SK-N-SH treated with all-trans-retinoic acid at 6 μM for 48 hours (cell line): ENCODE measurements around the gene SHCBP1L.

ENCODE experiments used
- ATAC-seq: fragments of 200-7000 bp; cut with Tn5 transposase; 3 replicates; pipeline ENCODE4 v1.9.1; 2020; ENCODE audit warnings: mild to moderate bottlenecking, moderate library complexity
- ARNTL ChIP-seq: fragments of 450-650 bp; formaldehyde crosslinking; IDR thresholded peaks from 2 replicates; pipeline ENCODE4 v1.5.0; 2020; ENCODE audit warnings: low read depth, mild to moderate bottlenecking, moderate library complexity, borderline replicate concordance
- BACH2 ChIP-seq: fragments of 250-450 bp; sonication (Bioruptor Pico); IDR thresholded peaks from 2 replicates; pipeline ENCODE4 v1.9.0; 2021; ENCODE audit warnings: mild to moderate bottlenecking, borderline replicate concordance
- CREB5 ChIP-seq: fragments of 250-450 bp; sonication (Bioruptor Pico); IDR thresholded peaks from 2 replicates; pipeline ENCODE4 v1.5.1; 2020; ENCODE audit warnings: low read depth, mild to moderate bottlenecking, moderate library complexity
- CSDC2 ChIP-seq: fragments of 250-450 bp; sonication (Bioruptor Pico); IDR thresholded peaks from 2 replicates; pipeline ENCODE4 v1.5.0; 2020; ENCODE audit warnings: mild to moderate bottlenecking, moderate library complexity
- CSRNP3 ChIP-seq: fragments of 250-450 bp; sonication (Bioruptor Pico); IDR thresholded peaks from 2 replicates; pipeline ENCODE4 v1.5.1; 2021; ENCODE audit warnings: mild to moderate bottlenecking, moderate library complexity
- ESRRG ChIP-seq: fragments of 250-450 bp; sonication (Bioruptor Pico); IDR thresholded peaks from 2 replicates; pipeline ENCODE4 v1.6.1; 2021; ENCODE audit warnings: mild to moderate bottlenecking
- GLIS3 ChIP-seq: fragments of 250-450 bp; sonication (Bioruptor Pico); IDR thresholded peaks from 2 replicates; pipeline ENCODE4 v1.5.0; 2020; ENCODE audit warnings: mild to moderate bottlenecking, moderate library complexity
- ISL1 ChIP-seq: fragments of 250-450 bp; sonication (Bioruptor Pico); IDR thresholded peaks from 2 replicates; pipeline ENCODE4 v2.1.2; 2022; ENCODE audit warnings: mild to moderate bottlenecking, moderate library complexity
- OSR1 ChIP-seq: fragments of 250-450 bp; sonication (Bioruptor Pico); IDR thresholded peaks from 2 replicates; pipeline ENCODE4 v1.8.0; 2022; ENCODE audit warnings: moderate library complexity, mild to moderate bottlenecking, inconsistent platforms
- PPARA ChIP-seq: fragments of 250-450 bp; sonication (Bioruptor Pico); IDR thresholded peaks from 2 replicates; pipeline ENCODE4 v1.5.0; 2020; ENCODE audit warnings: mild to moderate bottlenecking, borderline replicate concordance
- RARB ChIP-seq: fragments of 250-450 bp; sonication (Bioruptor Pico); IDR thresholded peaks from 2 replicates; pipeline ENCODE4 v1.8.0; 2021; ENCODE audit warnings: mild to moderate bottlenecking, moderate library complexity
- SNAI2 ChIP-seq: fragments of 250-450 bp; sonication (Bioruptor Pico); IDR thresholded peaks from 2 replicates; pipeline ENCODE4 v1.5.0; 2020; ENCODE audit warnings: mild to moderate bottlenecking, moderate library complexity
- TCF4 ChIP-seq: fragments of 250-450 bp; sonication (Bioruptor Pico); IDR thresholded peaks from 2 replicates; pipeline ENCODE4 v1.8.0; 2021; ENCODE audit warnings: mild to moderate bottlenecking, moderate library complexity, borderline replicate concordance
- TOX ChIP-seq: fragments of 250-450 bp; sonication (Bioruptor Pico); IDR thresholded peaks from 2 replicates; pipeline ENCODE4 v1.8.0; 2021; ENCODE audit warnings: mild to moderate bottlenecking, moderate library complexity, borderline replicate concordance
- ZC3H10 ChIP-seq: fragments of 250-450 bp; sonication (Bioruptor Pico); IDR thresholded peaks from 2 replicates; pipeline ENCODE4 v1.5.1; 2021; ENCODE audit warnings: mild to moderate bottlenecking, moderate library complexity
- ZFP3 ChIP-seq: fragments of 250-450 bp; sonication (Bioruptor Pico); IDR thresholded peaks from 2 replicates; pipeline ENCODE4 v1.5.0; 2020; ENCODE audit warnings: mild to moderate bottlenecking, moderate library complexity
- ZFP30 ChIP-seq: fragments of 450-650 bp; formaldehyde crosslinking; IDR thresholded peaks from 2 replicates; pipeline ENCODE4 v1.5.0; 2022; ENCODE audit warnings: mild to moderate bottlenecking, moderate library complexity
- ZNF565 ChIP-seq: fragments of 450-650 bp; formaldehyde crosslinking; conservative IDR thresholded peaks from 2 replicates; pipeline ENCODE4 v1.5.0; 2020; ENCODE audit warnings: low read depth, mild to moderate bottlenecking, moderate library complexity
- ZNF70 ChIP-seq: fragments of 450-650 bp; formaldehyde crosslinking; IDR thresholded peaks from 2 replicates; pipeline ENCODE4 v1.5.0; 2020; ENCODE audit warnings: mild to moderate bottlenecking, moderate library complexity
- ZNF8 ChIP-seq: fragments of 450-650 bp; formaldehyde crosslinking; IDR thresholded peaks from 2 replicates; pipeline ENCODE4 v1.5.0; 2020; ENCODE audit warnings: mild to moderate bottlenecking, moderate library complexity
- TF ChIP-seq, protein P1 (sequence below): fragments of 250-450 bp; sonication (Bioruptor Pico); IDR thresholded peaks from 2 replicates; pipeline ENCODE4 v1.5.0; 2020; ENCODE audit warnings: mild to moderate bottlenecking, moderate library complexity
- TF ChIP-seq, protein P2 (sequence below): fragments of 250-450 bp; sonication (Bioruptor Pico); IDR thresholded peaks from 2 replicates; pipeline ENCODE4 v1.8.0; 2020; ENCODE audit warnings: mild to moderate bottlenecking, moderate library complexity, borderline replicate concordance
- TF ChIP-seq, protein P3 (sequence below): fragments of 250-450 bp; sonication (Bioruptor Pico); IDR thresholded peaks from 2 replicates; pipeline ENCODE4 v1.8.0; 2021; ENCODE audit warnings: low read depth, mild to moderate bottlenecking, moderate library complexity, borderline replicate concordance

SHCBP1L gene

DNA sequence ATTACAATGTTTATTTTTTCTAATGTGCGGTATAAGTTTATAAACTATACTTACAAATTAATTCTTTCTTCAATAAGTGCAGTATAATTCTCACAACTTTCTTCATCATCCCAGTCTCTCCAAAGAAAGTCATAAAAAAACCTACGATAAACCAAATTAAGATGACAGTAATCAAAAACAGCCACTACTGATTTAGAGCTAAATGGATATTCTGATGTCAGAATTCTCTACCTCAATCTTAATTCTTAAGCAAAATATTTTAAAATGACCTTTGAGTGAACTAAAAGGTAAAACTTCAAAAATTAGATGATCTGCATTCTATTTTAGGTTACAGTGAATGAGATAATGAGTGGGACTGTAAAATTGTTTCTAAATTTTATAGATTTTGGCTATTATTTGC, 13.6 kb downstream of the SHCBP1L start:
- ATAC-seq = no peak
- no peak for TF ChIP-seq RARB (CRISPR knock-in tag)
- no peak for TF ChIP-seq ZNF70
- TF ChIP-seq ZNF8 (CRISPR knock-in tag) = 0 out of 2 replicates have a peak, but pooled peaks have one; percentile 14
- TF ChIP-seq PPARA (CRISPR knock-in tag) = no peak
- TF ChIP-seq ARNTL = no peak
- TF ChIP-seq ISL1 (CRISPR knock-in tag) = peak; percentile 98
- peak; percentile 70 for TF ChIP-seq CREB5 (CRISPR knock-in tag)
- TF ChIP-seq CSRNP3 (CRISPR knock-in tag) = peak; percentile 80; the same call in 1 of the 2 replicates
- peak; percentile 81; the same call in 1 of the 2 replicates for TF ChIP-seq ZC3H10 (CRISPR knock-in tag)
- no peak for TF ChIP-seq ZFP3 (CRISPR knock-in tag)
- no peak for TF ChIP-seq ZNF565 (CRISPR knock-in tag)
- TF ChIP-seq GLIS3 = no peak; the same call in 1 of the 2 replicates
- TF ChIP-seq, protein P1, sequence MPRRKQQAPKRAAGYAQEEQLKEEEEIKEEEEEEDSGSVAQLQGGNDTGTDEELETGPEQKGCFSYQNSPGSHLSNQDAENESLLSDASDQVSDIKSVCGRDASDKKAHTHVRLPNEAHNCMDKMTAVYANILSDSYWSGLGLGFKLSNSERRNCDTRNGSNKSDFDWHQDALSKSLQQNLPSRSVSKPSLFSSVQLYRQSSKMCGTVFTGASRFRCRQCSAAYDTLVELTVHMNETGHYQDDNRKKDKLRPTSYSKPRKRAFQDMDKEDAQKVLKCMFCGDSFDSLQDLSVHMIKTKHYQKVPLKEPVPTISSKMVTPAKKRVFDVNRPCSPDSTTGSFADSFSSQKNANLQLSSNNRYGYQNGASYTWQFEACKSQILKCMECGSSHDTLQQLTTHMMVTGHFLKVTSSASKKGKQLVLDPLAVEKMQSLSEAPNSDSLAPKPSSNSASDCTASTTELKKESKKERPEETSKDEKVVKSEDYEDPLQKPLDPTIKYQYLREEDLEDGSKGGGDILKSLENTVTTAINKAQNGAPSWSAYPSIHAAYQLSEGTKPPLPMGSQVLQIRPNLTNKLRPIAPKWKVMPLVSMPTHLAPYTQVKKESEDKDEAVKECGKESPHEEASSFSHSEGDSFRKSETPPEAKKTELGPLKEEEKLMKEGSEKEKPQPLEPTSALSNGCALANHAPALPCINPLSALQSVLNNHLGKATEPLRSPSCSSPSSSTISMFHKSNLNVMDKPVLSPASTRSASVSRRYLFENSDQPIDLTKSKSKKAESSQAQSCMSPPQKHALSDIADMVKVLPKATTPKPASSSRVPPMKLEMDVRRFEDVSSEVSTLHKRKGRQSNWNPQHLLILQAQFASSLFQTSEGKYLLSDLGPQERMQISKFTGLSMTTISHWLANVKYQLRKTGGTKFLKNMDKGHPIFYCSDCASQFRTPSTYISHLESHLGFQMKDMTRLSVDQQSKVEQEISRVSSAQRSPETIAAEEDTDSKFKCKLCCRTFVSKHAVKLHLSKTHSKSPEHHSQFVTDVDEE (CRISPR knock-in tag) = peak; percentile 71; the same call in 1 of the 2 replicates
- TF ChIP-seq SNAI2 (CRISPR knock-in tag) = peak; percentile 87
- TF ChIP-seq BACH2 (CRISPR knock-in tag) = no peak
- no peak for TF ChIP-seq OSR1 (CRISPR knock-in tag)
- no peak for TF ChIP-seq ZFP30 (CRISPR knock-in tag)
- TF ChIP-seq, protein P2, sequence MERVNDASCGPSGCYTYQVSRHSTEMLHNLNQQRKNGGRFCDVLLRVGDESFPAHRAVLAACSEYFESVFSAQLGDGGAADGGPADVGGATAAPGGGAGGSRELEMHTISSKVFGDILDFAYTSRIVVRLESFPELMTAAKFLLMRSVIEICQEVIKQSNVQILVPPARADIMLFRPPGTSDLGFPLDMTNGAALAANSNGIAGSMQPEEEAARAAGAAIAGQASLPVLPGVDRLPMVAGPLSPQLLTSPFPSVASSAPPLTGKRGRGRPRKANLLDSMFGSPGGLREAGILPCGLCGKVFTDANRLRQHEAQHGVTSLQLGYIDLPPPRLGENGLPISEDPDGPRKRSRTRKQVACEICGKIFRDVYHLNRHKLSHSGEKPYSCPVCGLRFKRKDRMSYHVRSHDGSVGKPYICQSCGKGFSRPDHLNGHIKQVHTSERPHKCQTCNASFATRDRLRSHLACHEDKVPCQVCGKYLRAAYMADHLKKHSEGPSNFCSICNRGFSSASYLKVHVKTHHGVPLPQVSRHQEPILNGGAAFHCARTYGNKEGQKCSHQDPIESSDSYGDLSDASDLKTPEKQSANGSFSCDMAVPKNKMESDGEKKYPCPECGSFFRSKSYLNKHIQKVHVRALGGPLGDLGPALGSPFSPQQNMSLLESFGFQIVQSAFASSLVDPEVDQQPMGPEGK (CRISPR knock-in tag) = no peak
- TF ChIP-seq, protein P3, sequence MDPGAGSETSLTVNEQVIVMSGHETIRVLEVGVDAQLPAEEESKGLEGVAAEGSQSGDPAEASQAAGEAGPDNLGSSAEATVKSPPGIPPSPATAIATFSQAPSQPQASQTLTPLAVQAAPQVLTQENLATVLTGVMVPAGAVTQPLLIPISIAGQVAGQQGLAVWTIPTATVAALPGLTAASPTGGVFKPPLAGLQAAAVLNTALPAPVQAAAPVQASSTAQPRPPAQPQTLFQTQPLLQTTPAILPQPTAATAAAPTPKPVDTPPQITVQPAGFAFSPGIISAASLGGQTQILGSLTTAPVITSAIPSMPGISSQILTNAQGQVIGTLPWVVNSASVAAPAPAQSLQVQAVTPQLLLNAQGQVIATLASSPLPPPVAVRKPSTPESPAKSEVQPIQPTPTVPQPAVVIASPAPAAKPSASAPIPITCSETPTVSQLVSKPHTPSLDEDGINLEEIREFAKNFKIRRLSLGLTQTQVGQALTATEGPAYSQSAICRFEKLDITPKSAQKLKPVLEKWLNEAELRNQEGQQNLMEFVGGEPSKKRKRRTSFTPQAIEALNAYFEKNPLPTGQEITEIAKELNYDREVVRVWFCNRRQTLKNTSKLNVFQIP (CRISPR knock-in tag) = no peak
- peak; percentile 81; the same call in 1 of the 2 replicates for TF ChIP-seq ESRRG (CRISPR knock-in tag)
- TF ChIP-seq TCF4 = peak; percentile 91
- no peak for TF ChIP-seq TOX (CRISPR knock-in tag)
- no peak for TF ChIP-seq CSDC2 (CRISPR knock-in tag)

GRCh38 chr1:182935716-182936115, 17.2 kb downstream of the SHCBP1L start:
- TF ChIP-seq ZNF8 (CRISPR knock-in tag) (no peak), ZFP30 (CRISPR knock-in tag) (no peak), ARNTL (no peak), SNAI2 (CRISPR knock-in tag) (no peak), TOX (CRISPR knock-in tag) (no peak), OSR1 (CRISPR knock-in tag) (no peak), ZNF70 (no peak), RARB (CRISPR knock-in tag) (no peak), ZC3H10 (CRISPR knock-in tag) (no peak), CSDC2 (CRISPR knock-in tag) (no peak), PPARA (CRISPR knock-in tag) (no peak), TCF4 (no peak), ESRRG (CRISPR knock-in tag) (no peak), ZFP3 (CRISPR knock-in tag) (no peak), CREB5 (CRISPR knock-in tag) (no peak), GLIS3 (no peak)
- TF ChIP-seq, protein P1 (CRISPR knock-in tag) = no peak
- TF ChIP-seq, protein P3 (CRISPR knock-in tag) = no peak
- TF ChIP-seq, all 23 proteins: peak for 0
- ATAC-seq = no peak
